ENCODE data around the gene TMEM255B. TPM values are rescaled to one million over a fixed set of nuclear protein-coding genes. Genes with fewer than 3 reads are reported as not detected.

Gene TMEM255B
- total and polyA plus RNA-seq, 2 of the 4 experiments (the other 2 are of a cell fraction), result 0.36 to 0.94 TPM

DNA sequence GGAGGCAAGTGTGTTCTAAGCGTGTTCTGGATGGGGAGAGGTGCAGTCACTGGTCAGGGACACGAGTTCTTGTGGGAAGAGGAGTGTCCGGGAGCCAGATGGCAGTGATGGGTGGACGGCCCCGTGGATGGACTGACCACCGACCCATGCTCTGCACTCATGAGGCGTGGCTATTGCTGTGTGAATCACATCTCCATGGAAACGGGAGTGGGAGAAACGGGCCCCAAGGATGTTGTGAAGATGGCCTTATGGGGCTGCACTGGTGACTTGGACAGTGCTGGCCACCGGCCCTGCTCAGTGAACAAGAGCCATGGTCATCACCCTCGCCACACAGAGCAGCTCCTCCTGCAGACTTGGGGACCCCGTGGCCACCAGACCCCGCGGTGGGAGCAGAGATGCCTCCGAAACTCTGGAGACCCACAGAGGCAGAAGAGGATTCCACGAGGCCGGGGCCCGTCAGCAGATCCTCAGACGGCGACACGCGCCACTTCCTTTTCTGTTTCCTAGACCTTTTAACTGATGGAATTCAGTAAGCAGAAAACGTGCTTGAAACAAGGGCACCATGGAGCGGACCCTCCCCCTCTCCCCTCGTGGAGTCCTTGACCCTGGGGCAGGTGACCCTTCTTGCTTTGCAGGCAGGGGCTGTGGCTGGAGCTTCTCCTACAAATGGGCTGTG is 57.4 kb downstream of the TMEM255B start:
- Histone ChIP-seq H3K4ac (ENCODE audit: low read depth, low read length) (peak overlapping the region; percentile 78), H2BK5ac (ENCODE audit: low read depth, low read length, poor library complexity, severe bottlenecking) (peak overlapping the region; percentile 12), H2BK15ac (ENCODE audit: low read depth, low read length) (peak overlapping the region; percentile 23; the same call in 1 of the 3 replicates), H3K79me1 (ENCODE audit: low read depth in 1 of 2, low read length in 2 of 2) (peaks cover 3 to 51% of the 10 kb centered on the region in 2 experiments), H3K4me3 (ENCODE audit: insufficient read depth, low read depth, low read length) (no peak overlapping the region), H3K9ac (ENCODE audit: low read depth, low read length) (no peak overlapping the region), H3K36me3 (ENCODE audit: control insufficient read depth, insufficient read depth, low read length) (peaks cover 6% of the 10 kb centered on the region), H3K14ac (replicated peaks; ENCODE audit: low read depth, low read length) (peak overlapping the region; percentile 52; the same call in 1 of the 2 replicates), H3K9me3 (ENCODE audit: control insufficient read depth, insufficient read depth, low read length) (no peaks in the 10 kb centered on the region), H3K27ac (ENCODE audit: insufficient read depth, low read length) (no peak overlapping the region), H4K8ac (ENCODE audit: low read depth in 2 of 2, low read length in 2 of 2) (peak overlapping the region in 1 of 2 experiments; percentile 43; a peak in 2 of 4 replicates), H2BK120ac (ENCODE audit: low read depth, low read length) (peak overlapping the region; percentile 63), H3K9me1 (ENCODE audit: insufficient read depth, low read length) (peaks cover 8% of the 10 kb centered on the region), H3K4me1 (ENCODE audit: control insufficient read depth, insufficient read depth, low read length) (peaks cover 24% of the 10 kb centered on the region), H3K4me2 (ENCODE audit: low read depth, low read length) (no peak overlapping the region), H2AFZ (replicated peaks; ENCODE audit: low read length, poor library complexity) (peak overlapping the region; percentile 79), H4K20me1 (ENCODE audit: insufficient read depth, low read length) (peaks cover 39% of the 10 kb centered on the region), H4K91ac (ENCODE audit: insufficient read depth, low read depth, low read length) (peak overlapping the region; percentile 74), H4K5ac (ENCODE audit: low read depth, low read length) (no peak overlapping the region), H3K27me3 (ENCODE audit: control insufficient read depth, insufficient read depth, low read length) (no peaks in the 10 kb centered on the region), H2AK9ac (replicated peaks; ENCODE audit: low read depth, low read length, poor library complexity) (peak overlapping the region; percentile 80), H2AK5ac (ENCODE audit: low read depth, low read length) (peak overlapping the region; percentile 56; the same call in 1 of the 2 replicates), H3K23ac (ENCODE audit: low read depth, low read length) (no peak overlapping the region), H2BK20ac (ENCODE audit: low read depth, low read length) (peak overlapping the region; percentile 25), H3K18ac (ENCODE audit: low read depth, low read length) (no peak overlapping the region), H3K56ac (ENCODE audit: extremely low read depth, insufficient read depth, low read length) (no peak overlapping the region)
- ChIA-PET POLR2A (ENCODE audit: unreplicated experiment) (no interaction called here), CTCF (no interaction called here)
- WGBS, 2 experiments (ENCODE audit: extremely low coverage in 2 of 2, insufficient read length in 1 of 2), result 87% methylated on average over 15 of the region's 25 CpGs; no CpG with 5 or more reads in 1 of the 2 experiments
- BruUV-seq (replicated peaks), result no TSS peak
- in situ Hi-C loops (cut with MboI; ENCODE audit: low sequenced_read_pairs), result no loop called here
- no peak for TF ChIP-seq CHD1 (IDR thresholded peaks at IDR 0.05; ENCODE audit: low read depth, low read length)
- TF ChIP-seq, protein P1, sequence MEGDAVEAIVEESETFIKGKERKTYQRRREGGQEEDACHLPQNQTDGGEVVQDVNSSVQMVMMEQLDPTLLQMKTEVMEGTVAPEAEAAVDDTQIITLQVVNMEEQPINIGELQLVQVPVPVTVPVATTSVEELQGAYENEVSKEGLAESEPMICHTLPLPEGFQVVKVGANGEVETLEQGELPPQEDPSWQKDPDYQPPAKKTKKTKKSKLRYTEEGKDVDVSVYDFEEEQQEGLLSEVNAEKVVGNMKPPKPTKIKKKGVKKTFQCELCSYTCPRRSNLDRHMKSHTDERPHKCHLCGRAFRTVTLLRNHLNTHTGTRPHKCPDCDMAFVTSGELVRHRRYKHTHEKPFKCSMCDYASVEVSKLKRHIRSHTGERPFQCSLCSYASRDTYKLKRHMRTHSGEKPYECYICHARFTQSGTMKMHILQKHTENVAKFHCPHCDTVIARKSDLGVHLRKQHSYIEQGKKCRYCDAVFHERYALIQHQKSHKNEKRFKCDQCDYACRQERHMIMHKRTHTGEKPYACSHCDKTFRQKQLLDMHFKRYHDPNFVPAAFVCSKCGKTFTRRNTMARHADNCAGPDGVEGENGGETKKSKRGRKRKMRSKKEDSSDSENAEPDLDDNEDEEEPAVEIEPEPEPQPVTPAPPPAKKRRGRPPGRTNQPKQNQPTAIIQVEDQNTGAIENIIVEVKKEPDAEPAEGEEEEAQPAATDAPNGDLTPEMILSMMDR (conservative IDR thresholded peaks at IDR 0.05; ENCODE audit: low read depth, low read length), result no peak
- no peak for TF ChIP-seq FOS (IDR thresholded peaks at IDR 0.05; ENCODE audit: low read depth, low read length)
- no peak for TF ChIP-seq RAD21 (IDR thresholded peaks at IDR 0.05; ENCODE audit: low read length)
- no peak for ATAC-seq (ENCODE audit: low read depth)
- intact Hi-C loops (cut with micrococcal nuclease), result loop anchor here (10.0 kb wide), 1 partner anchor 208 kb away; no protein-coding TSS in a partner anchor
- dilution Hi-C loops (cut with HindIII; ENCODE audit: low sequenced_read_pairs, unreplicated experiment), result no loop called here
- peak; percentile 45 for DNase-seq

Data from IMR-90 (cell line).